HG02943 (cell line): ENCODE measurements around the gene SLC46A1.

Experiments used
- ATAC-seq: cut with Tn5 transposase; IDR thresholded peaks from one replicate; pipeline ENCODE4 v1.9.1; 2021; ENCODE audit warnings: mild to moderate bottlenecking, low read depth, moderate library complexity; ENCODE audit not compliant: unreplicated experiment

The SLC46A1 gene

DNA sequence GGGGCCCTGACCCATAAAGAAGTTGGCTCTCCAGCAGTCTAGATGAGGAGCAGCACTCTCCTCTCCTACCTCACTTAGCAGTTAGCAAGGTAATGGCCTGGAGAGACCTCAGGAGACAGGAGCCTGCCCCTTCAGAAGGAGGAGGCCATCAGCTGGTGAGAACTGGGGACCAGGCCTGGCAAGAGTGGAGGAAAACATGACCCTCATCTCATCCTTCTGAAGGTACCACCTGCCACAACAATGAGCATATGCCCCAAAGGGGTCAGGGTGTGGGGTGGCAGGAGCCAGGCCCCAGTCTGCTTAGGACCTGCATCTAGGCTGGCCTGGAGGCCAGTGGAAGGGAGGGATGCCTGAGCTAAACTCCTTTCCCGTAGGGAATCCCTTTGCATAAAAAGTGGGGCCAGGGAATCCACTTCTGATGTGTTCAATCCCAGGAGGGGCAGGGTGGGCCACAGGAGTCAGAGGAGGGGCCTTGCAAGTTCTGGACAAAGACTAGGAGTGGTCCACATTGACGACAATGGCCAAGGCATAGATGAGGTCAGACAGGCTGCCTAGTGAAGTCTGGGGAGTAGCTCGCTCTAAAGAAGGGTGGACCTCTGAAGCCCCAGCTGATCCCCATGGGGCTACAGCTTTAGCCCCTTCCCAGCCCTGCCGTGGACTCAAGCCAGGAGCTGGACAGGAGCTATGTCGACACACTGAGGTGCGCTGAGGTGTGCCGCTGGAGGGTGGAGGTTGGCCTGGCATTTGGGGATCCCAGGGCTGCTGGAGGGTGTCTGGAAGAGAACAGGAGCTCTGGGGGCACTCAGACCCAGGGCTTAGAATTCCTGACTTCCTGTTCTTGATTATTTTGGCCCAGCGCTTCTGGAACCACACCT, 42.0 kb downstream of the SLC46A1 start:
- ATAC-seq, result no peak

DNA sequence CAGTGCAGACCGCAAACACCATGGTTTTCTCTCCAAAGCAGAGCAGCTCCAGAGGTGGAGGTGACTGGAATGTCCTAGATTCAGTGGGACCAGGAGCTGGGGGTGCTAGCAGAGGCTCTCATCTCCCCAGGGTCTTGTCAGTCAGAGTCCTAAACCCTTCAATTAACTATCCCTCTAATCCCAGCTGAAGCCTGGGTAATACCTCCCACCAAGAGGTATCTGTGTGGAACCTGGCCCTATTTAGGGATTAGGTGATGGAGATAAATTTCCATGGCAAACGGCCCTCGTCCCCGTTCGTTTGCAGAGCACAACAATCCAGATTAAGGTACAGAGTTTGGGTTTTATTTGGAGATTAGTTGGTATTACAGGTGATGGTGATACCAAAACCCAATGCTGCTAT, 42.8 kb downstream of the SLC46A1 start:
- ATAC-seq, result no peak

DNA sequence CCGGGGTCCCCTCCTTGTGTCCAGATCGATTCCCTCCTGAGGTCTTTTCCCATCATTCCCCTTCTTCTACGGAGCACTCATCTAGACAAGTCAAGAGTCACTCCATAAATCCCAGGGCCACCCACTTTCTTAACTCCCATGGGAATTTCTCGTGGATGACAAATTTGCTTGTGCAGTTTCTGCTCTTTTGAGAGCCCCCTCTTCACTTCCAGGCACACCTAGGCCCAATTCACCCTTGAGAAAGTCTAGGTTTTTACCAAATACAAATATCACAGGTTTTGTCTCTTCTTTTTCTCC, 48.2 kb downstream of the SLC46A1 start:
- no peak for ATAC-seq

GRCh38 chr17:28357061-28357900, 48.7 kb downstream of the SLC46A1 start, which contains the start of gene POLDIP2:
Gene POLDIP2, minus strand, starts transcription at chr17:28357527. Its CDS starts 79 bp downstream, at chr17:28357448.
- ATAC-seq, result peak; percentile 94

GRCh38 chr17:28350271-28350670, 55.7 kb downstream of the SLC46A1 start:
- no peak for ATAC-seq

DNA sequence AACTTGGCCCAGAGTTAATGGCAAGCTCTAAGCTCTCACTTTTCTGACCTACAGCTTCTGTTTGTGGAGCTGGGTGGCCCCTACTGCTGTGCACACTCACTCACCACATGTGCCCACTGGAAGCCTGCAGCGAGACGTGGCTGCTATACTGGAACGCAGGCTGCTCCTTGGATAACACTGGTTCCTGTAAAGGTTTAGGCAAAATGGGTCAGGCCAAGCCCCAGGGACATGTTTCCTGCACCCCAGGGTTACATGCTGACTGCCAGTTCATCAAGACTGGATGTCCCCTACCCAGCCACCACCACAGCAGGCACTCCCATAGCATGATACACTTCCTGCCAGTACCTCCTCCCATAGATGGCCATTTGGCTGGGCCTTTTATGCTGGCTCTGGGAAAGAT, 57.0 kb downstream of the SLC46A1 start:
- no peak for ATAC-seq

DNA sequence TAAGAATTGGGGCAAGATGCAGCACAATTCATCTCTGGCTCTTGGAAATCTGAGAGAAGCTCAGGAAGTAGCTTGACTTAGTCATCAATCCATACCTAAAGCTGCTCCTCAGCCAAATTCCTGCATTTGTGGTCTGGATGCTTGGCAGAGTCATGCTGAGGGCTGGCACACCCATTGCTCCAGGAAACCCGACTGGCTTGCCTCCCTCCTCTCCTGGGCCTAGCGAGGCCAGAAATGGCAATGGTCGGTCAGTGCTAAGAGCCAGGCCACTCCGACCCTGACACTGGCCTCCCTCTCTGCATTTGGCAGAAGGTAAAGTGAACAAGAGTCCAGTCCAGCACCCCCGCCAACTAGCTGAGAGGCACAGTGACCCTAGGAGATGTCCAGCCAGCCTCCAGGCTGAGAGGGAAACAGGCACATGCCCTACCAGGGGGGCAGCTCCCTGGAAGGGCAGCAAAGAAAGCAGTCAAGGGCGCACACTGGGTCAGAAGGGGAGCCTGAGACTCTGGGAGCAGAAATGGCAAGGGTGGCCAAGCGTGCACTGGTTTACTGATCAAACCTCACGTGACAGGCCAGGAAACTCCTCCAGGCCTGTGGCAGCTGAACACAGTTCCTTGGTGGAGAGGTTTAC, 58.6 kb downstream of the SLC46A1 start:
- no peak for ATAC-seq

- no peak for ATAC-seq
Observed at GRCh38 chr17:28346746-28347246, 59.2 kb downstream of the SLC46A1 start.

- no peak for ATAC-seq
Observed at GRCh38 chr17:28346199-28346580, 59.8 kb downstream of the SLC46A1 start.

- no peak for ATAC-seq
Observed at GRCh38 chr17:28345419-28346198, 60.4 kb downstream of the SLC46A1 start.
